PC-9 (cell line): Measurements from ENCODE around the gene THOC7. TPM values are rescaled to one million over a fixed set of nuclear protein-coding genes. Genes with fewer than 3 reads are reported as not detected.
A peak's percentile ranks its signal among the peaks of the same experiment; 100 is the strongest.

Experiments used
- Bru-seq: library from RNA; stranded (reverse); fragments of 400-500 nt; gene quantifications from one replicate; lab custom pipeline; 2021; lab: Mats Ljungman, UMichigan
- BruChase-seq, 2 experiments: library from RNA; stranded (reverse); fragments of 400-500 nt; gene quantifications; one replicate each; lab custom pipeline; 2021; lab: Mats Ljungman, UMichigan
- BruUV-seq: library from RNA; stranded (reverse); fragments of 400-500 nt; replicated peaks from 2 replicates; lab custom pipeline; 2021; lab: Mats Ljungman, UMichigan
- CTCF ChIA-PET: fragments of 300-600 bp; sonication (Branson Sonifier 250); formaldehyde crosslinking; loops from one replicate; lab custom pipeline; 2022; ENCODE audit warnings: antibody characterized with exemption; lab: Charles Lee
- POLR2A ChIA-PET: fragments of 300-600 bp; sonication (Branson Sonifier 250); formaldehyde crosslinking; loops from one replicate; lab custom pipeline; 2022; ENCODE audit warnings: antibody characterized with exemption; ENCODE audit not compliant: unreplicated experiment; lab: Charles Lee
- DNase-seq, 2 experiments: peaks; one replicate each; pipeline versions ENCODE4 v3.0.0 to v3.0.0-alpha.2; 2015 to 2022; ENCODE audit warnings: mixed read lengths in 1 of 2
- H2AFZ ChIP-seq: fragments of 200-600 bp; sonication (generic); 2 replicates; pipeline ENCODE4 v1.8.1; 2017; ENCODE audit warnings: antibody characterized with exemption
- H3F3A ChIP-seq: fragments of 200-600 bp; sonication (generic); 2 replicates; pipeline ENCODE4 v1.8.1; 2017; ENCODE audit warnings: antibody characterized with exemption, mild to moderate bottlenecking, low read depth; ENCODE audit not compliant: insufficient read depth
- H3K27ac ChIP-seq: fragments of 200-600 bp; sonication (generic); 2 replicates; pipeline ENCODE4 v1.6.1; 2016; ENCODE audit warnings: mixed run types
- H3K27me3 ChIP-seq: fragments of 200-600 bp; sonication (generic); 2 replicates; pipeline ENCODE4 v1.6.1; 2016; ENCODE audit warnings: low read depth, mixed run types; ENCODE audit not compliant: insufficient read depth
- H3K36me3 ChIP-seq: fragments of 200-600 bp; sonication (generic); 2 replicates; pipeline ENCODE4 v1.6.1; 2016; ENCODE audit warnings: low read depth, mixed run types
- H3K4me1 ChIP-seq: fragments of 200-600 bp; sonication (generic); replicated peaks from 2 replicates; pipeline ENCODE4 v1.6.1; 2016; ENCODE audit warnings: mixed run types; ENCODE audit not compliant: insufficient read depth
- H3K4me2 ChIP-seq: fragments of 200-600 bp; sonication (generic); 2 replicates; pipeline ENCODE4 v1.6.1; 2017; ENCODE audit warnings: mixed run types
- H3K4me3 ChIP-seq: fragments of 200-600 bp; sonication (generic); 2 replicates; pipeline ENCODE4 v1.6.1; 2016; ENCODE audit warnings: mixed run types
- H3K79me2 ChIP-seq: fragments of 200-600 bp; sonication (generic); 2 replicates; pipeline ENCODE4 v1.6.1; 2017; ENCODE audit warnings: low read depth, mixed run types
- H3K9me2 ChIP-seq: fragments of 200-600 bp; sonication (generic); 2 replicates; pipeline ENCODE4 v1.8.1; 2017; ENCODE audit warnings: mild to moderate bottlenecking; ENCODE audit not compliant: insufficient read depth
- H3K9me3 ChIP-seq: fragments of 200-600 bp; sonication (generic); 2 replicates; pipeline ENCODE4 v1.8.1; 2016; ENCODE audit warnings: low read depth; ENCODE audit not compliant: insufficient read depth
- H4K20me1 ChIP-seq: fragments of 200-600 bp; sonication (generic); 2 replicates; pipeline ENCODE4 v1.8.1; 2017; ENCODE audit not compliant: insufficient read depth
- CTCF ChIP-seq: fragments of 200-600 bp; sonication (generic); conservative IDR thresholded peaks from 2 replicates; pipeline ENCODE4 v1.6.1; 2017; ENCODE audit warnings: mixed run types, antibody characterized with exemption, mild to moderate bottlenecking, moderate library complexity
- EZH2 ChIP-seq: fragments of 200-600 bp; sonication (generic); IDR thresholded peaks from 2 replicates; pipeline ENCODE4 v1.8.0; 2017; ENCODE audit warnings: antibody characterized with exemption, low read depth
- intact Hi-C: fragments of 100-400 bp; cut with micrococcal nuclease; formaldehyde crosslinking; loops from one replicate; pipeline ENCODE4 v1.10.0; 2022; ENCODE audit not compliant: unreplicated experiment
- long read RNA-seq: library from polyadenylated mRNA; stranded (forward); transcript quantifications from one replicate; pipeline ENCODE4 v2.0.0, GENCODE V29; 2022
- total RNA-seq: library from RNA; stranded (reverse); gene quantifications from 2 replicates; pipeline ENCODE4 v1.2.3, GENCODE V29; 2021

The THOC7 gene
- total RNA-seq = 94.3 and 104 TPM in 2 replicates
- percentile 84 among the genes with signal in this experiment for Bru-seq, nascent RNA
- percentile 81 among the genes with signal in this experiment for BruChase-seq, experiment 1, labeled RNA remaining after a 2-hour chase
- BruChase-seq, experiment 2, labeled RNA remaining after a 6-hour chase = percentile 72 among the genes with signal in this experiment
- long read RNA-seq, transcript THOC7-201 (8 exons, 990 nt) = major isoform, 89 of 104 reads
- long read RNA-seq, partial matches to known transcripts = 3 of 104 reads
- long read RNA-seq, other reads (novel, unspliced or antisense) = 9 of 104 reads

GRCh38 chr3:63863150-63864007 is at the start of gene THOC7, which contains the start of gene ATXN7:
TSS of gene THOC7 (minus strand) at chr3:63863805. CDS start at chr3:63863790, 15 bp downstream.
TSS of gene ATXN7 (plus strand) at chr3:63863867. CDS start at chr3:63912599, 48,732 bp downstream.
- Histone ChIP-seq H3K27me3 (no peaks in the 10 kb centered on the region), H3K79me2 (peaks cover 82% of the 10 kb centered on the region), H3K36me3 (no peaks in the 10 kb centered on the region), H3K9me2 (no peaks in the 10 kb centered on the region), H3K4me1 (peaks cover 13% of the 10 kb centered on the region), H3K27ac (peak within 1 kb of the TSS; percentile 55; the same call in 1 of the 2 replicates), H3K4me2 (peak within 1 kb of the TSS; percentile 89), H3K9me3 (no peaks in the 10 kb centered on the region), H3F3A (no peaks in the 10 kb centered on the region), H3K4me3 (peak within 1 kb of the TSS; percentile 90), H4K20me1 (no peaks in the 10 kb centered on the region), H2AFZ (peak within 1 kb of the TSS; percentile 86)
- POLR2A ChIA-PET = no interaction called here
- no TSS peak for BruUV-seq
- no peak for TF ChIP-seq EZH2
- TF ChIP-seq CTCF = no peak
- DNase-seq = peak in 1 of 2 experiments; percentile 60
- intact Hi-C loops = no loop called here
- CTCF ChIA-PET = no interaction called here

GRCh38 chr3:63912768-63913588 is 49.4 kb upstream of the THOC7 start:
- TF ChIP-seq CTCF (no peak), EZH2 (no peak)
- Histone ChIP-seq H3K27me3 (no peaks in the 10 kb centered on the region), H3K4me3 (peak overlapping the region; percentile 65), H3K4me2 (peak overlapping the region; percentile 89), H3K9me3 (no peaks in the 10 kb centered on the region), H3K36me3 (peaks cover 8% of the 10 kb centered on the region), H2AFZ (0 out of 2 replicates have a peak overlapping the region, but pooled peaks have one; percentile 49), H3K27ac (peak overlapping the region; percentile 45), H3F3A (peaks cover 21% of the 10 kb centered on the region), H3K79me2 (peaks cover 37% of the 10 kb centered on the region), H3K9me2 (no peaks in the 10 kb centered on the region), H3K4me1 (peaks cover 47% of the 10 kb centered on the region), H4K20me1 (no peaks in the 10 kb centered on the region; the same call in 1 of the 2 replicates)
- ChIA-PET POLR2A (no interaction called here), CTCF (no interaction called here)
- BruUV-seq = TSS peak; percentile 40
- intact Hi-C loops = loop anchor here (2.0 to 10.0 kb wide), 4 partner anchors 40 to 1598 kb away; no protein-coding TSS in a partner anchor
- DNase-seq = peak; percentile 42 to 47
